ENCODE measurements around the gene NIN. TPM values are rescaled to one million over a fixed set of nuclear protein-coding genes. Genes with fewer than 3 reads are reported as not detected.

NIN gene
- total RNA-seq, 1 donor from 2014 or later = 25.2 TPM

- H3K36me3 ChIP-seq = peaks cover 60 to 75% of the 10 kb centered on the region in 2 donors
- H3K4me3 ChIP-seq = no peak overlapping the region
- no peaks in the 10 kb centered on the region for H3K4me1 ChIP-seq
- H3K9me3 ChIP-seq = no peaks in the 10 kb centered on the region
- H3K27me3 ChIP-seq = no peaks in the 10 kb centered on the region
- TF ChIP-seq CTCF (IDR thresholded peaks at IDR 0.05) = no peak
- no peak overlapping the region for H3K27ac ChIP-seq
- intact Hi-C loops (cut with DNase I) = no loop called here
- DNase-seq (ENCODE audit: low spot score in 2 of 2) = no peak
Measured at GRCh38 chr14:50726372-50727107, 104.4 kb downstream of the NIN start.

GRCh38 chr14:50725761-50726160 lies 105.2 kb downstream of the NIN start:
- no peak for TF ChIP-seq CTCF (IDR thresholded peaks at IDR 0.05)
- Histone ChIP-seq H3K27ac (no peak overlapping the region), H3K27me3 (no peaks in the 10 kb centered on the region), H3K4me1 (no peaks in the 10 kb centered on the region), H3K9me3 (no peaks in the 10 kb centered on the region), H3K36me3 (peaks cover 60 to 71% of the 10 kb centered on the region in 2 donors), H3K4me3 (no peak overlapping the region)
- DNase-seq (ENCODE audit: low spot score in 2 of 2) = no peak
- intact Hi-C loops (cut with DNase I) = no loop called here

DNA sequence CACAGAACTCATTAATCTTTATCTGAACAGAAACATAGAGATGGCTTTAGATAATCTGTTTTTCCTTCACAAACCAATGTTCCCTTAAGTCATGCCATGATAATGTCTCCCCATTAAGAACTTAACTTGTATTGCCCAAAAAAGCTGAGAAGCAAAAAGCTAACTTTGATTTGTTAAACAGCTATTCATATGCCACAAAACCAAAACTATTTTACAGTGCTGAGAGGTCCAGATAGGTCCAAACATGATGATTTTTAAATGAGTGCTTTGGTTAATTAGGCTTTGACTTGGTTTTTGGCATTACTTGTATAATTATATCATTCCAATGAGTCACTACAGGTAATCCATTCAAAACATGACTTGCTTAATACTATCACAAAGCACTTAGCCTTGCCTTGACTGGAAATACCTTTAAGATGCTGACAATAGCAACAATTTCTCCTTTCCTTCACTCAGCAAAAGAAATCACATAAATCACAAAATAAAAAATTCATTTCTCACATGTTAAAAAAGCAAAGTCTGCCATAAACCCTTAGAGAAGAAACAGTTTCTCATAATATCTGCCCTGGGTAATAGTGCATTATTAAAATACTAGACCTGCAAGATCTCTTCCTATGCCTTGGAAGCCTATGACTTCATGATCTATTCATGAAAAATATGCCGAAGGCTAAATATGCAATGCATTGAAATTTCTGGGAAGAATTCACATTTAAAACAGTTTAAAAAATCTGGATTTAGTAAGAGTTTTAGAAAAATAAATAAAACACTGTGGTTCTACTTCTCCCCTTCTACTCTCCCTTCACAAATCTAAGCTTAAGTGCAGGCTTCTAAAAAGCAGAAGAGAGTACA lies 110.8 kb downstream of the NIN start:
- Histone ChIP-seq H3K27ac (no peak overlapping the region), H3K4me3 (no peak overlapping the region), H3K9me3 (no peaks in the 10 kb centered on the region), H3K36me3 (peaks cover 21 to 28% of the 10 kb centered on the region in 2 donors), H3K27me3 (no peaks in the 10 kb centered on the region), H3K4me1 (no peaks in the 10 kb centered on the region)
- no peak for TF ChIP-seq CTCF (IDR thresholded peaks at IDR 0.05)
- DNase-seq (ENCODE audit: low spot score in 2 of 2) = no peak
- intact Hi-C loops (cut with DNase I) = loop anchor here (5.0 kb wide), 1 partner anchor 98 kb away; no protein-coding TSS in a partner anchor

DNA sequence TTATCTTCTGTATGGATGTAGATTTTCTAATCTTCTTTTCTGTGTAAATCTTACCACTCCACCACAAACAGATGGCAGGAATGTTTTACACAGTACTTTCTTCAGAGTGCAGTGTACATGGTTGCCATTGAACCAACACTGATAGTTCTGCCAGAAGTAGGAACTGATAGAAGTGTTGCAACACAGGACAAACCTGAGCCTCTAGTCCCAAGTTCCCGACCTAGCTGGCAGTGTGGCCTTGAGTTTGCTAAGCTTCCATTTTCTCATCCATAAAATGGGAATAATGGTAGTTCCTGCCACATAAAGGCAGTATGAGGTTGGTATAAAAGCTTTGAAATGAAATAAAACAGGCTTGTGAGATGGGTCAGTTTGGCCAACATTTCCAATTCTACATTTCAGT lies 112.0 kb downstream of the NIN start:
- Histone ChIP-seq H3K9me3 (no peaks in the 10 kb centered on the region), H3K4me3 (no peak overlapping the region), H3K4me1 (no peaks in the 10 kb centered on the region), H3K36me3 (peaks cover 11 to 16% of the 10 kb centered on the region in 2 donors), H3K27me3 (no peaks in the 10 kb centered on the region), H3K27ac (no peak overlapping the region)
- intact Hi-C loops (cut with DNase I) = loop anchor here (5.0 kb wide), 1 partner anchor 97 kb away; no protein-coding TSS in a partner anchor
- TF ChIP-seq CTCF (IDR thresholded peaks at IDR 0.05) = no peak
- DNase-seq (ENCODE audit: low spot score in 2 of 2) = no peak

DNA sequence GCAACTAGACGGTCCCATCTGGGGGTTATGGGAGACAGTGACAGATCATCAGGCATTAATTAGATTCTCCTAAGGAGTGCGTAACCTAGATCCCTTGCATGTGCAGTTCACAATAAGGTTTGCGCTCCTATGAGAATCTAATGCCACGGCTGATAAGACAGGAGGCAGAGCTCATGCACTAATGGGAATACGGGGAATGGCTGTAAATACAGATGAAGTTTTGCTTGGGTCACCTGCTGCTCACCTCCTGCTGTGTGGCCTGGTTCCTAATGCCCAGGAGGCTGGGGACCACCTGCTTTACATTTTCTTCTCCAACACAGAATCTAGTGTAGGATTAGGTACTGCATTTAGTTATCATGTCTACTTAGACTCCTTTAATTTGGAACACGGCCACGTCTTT lies 113.2 kb downstream of the NIN start:
- Histone ChIP-seq H3K36me3 (peaks cover 4 to 6% of the 10 kb centered on the region in 2 donors), H3K27me3 (no peaks in the 10 kb centered on the region), H3K9me3 (no peaks in the 10 kb centered on the region), H3K27ac (no peak overlapping the region), H3K4me1 (no peaks in the 10 kb centered on the region), H3K4me3 (no peak overlapping the region)
- intact Hi-C loops (cut with DNase I) = loop anchor here (5.0 kb wide), 1 partner anchor 96 kb away; no protein-coding TSS in a partner anchor
- TF ChIP-seq CTCF (IDR thresholded peaks at IDR 0.05) = no peak
- DNase-seq (ENCODE audit: low spot score in 2 of 2) = no peak

Measured in ascending aorta (tissue), 2 donors.